NT2/D1 (cell line): ENCODE data around the gene SCMH1.
"Not testable (repeated sequence)": the region's sequence is repeated elsewhere in the genome, so short reads cannot be mapped to it uniquely, and the experiment has no call there.

ENCODE experiments used
- YY1 ChIP-seq: IDR thresholded peaks from 2 replicates; pipeline ENCODE4 v1.6.1; 2011; ENCODE audit not compliant: insufficient read length, insufficient read depth
- ZNF274 ChIP-seq: IDR thresholded peaks from 2 replicates; pipeline ENCODE4 v1.6.1; 2011; ENCODE audit warnings: mild to moderate bottlenecking, low read depth, low read length

GRCh38 chr1:41117241-41117640 lies 124.9 kb downstream of the SCMH1 start:
- not testable (repeated sequence) for TF ChIP-seq ZNF274, YY1
